Muscle layer of duodenum (tissue), 2 donors: Measurements from ENCODE around the gene GLIS1.

Experiments used
- H3K27ac ChIP-seq: one replicate; pipeline ENCODE4 v1.7.0; 2013; ENCODE audit warnings: mild to moderate bottlenecking, low read length
- H3K27me3 ChIP-seq: one replicate; pipeline ENCODE4 v1.7.0; 2013; ENCODE audit warnings: low read depth, mild to moderate bottlenecking, control low read depth, low read length
- H3K36me3 ChIP-seq, 2 donors: one replicate each; pipeline ENCODE4 v1.7.0; 2013; ENCODE audit warnings: low read length in 2 of 2, control low read depth in 1 of 2, mild to moderate bottlenecking in 1 of 2; ENCODE audit not compliant: insufficient read depth in 2 of 2, control insufficient read depth in 1 of 2
- H3K4me1 ChIP-seq, 2 donors: one replicate each; pipeline ENCODE4 v1.7.0; 2013; ENCODE audit warnings: low read length in 2 of 2, mild to moderate bottlenecking in 2 of 2, control low read depth in 1 of 2, moderate library complexity in 1 of 2; ENCODE audit not compliant: insufficient read depth in 2 of 2, control insufficient read depth in 1 of 2
- H3K4me3 ChIP-seq, 2 donors: one replicate each; pipeline ENCODE4 v1.7.0; 2013; ENCODE audit warnings: low read length in 2 of 2, low read depth in 1 of 2, mild to moderate bottlenecking in 1 of 2
- H3K9me3 ChIP-seq, 2 donors: one replicate each; pipeline ENCODE4 v1.7.0; 2013; ENCODE audit warnings: low read length in 2 of 2, control low read depth in 1 of 2, mild to moderate bottlenecking in 1 of 2; ENCODE audit not compliant: control insufficient read depth in 1 of 2
- donor health status: healthy.

Gene GLIS1

DNA sequence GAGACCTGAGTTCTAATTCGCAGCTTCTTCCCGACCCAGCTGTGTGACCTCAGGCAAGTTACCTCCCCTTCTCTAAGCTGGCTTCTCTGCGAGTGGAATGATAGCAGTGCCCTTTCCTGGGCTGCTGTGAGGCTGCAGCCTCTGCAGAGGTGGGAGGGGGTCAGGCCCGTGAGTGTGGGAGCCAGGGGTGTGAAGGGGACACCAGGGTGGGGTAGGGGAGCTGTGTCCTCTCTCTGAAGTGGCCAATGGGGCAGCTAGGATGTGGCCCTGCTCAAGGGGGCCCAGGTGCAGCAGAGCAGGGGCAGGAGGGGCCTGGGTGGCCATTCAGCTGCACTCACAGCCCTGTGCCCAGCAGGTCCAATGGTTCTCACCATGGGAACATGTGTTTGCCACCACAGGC lies 255.3 kb downstream of the GLIS1 start:
- H3K4me3 ChIP-seq: no peak overlapping the region
- no peaks in the 10 kb centered on the region for H3K9me3 ChIP-seq
- peaks cover 5% of the 10 kb centered on the region for H3K27me3 ChIP-seq
- no peaks in the 10 kb centered on the region for H3K36me3 ChIP-seq
- no peak overlapping the region for H3K27ac ChIP-seq
- H3K4me1 ChIP-seq: no peaks in the 10 kb centered on the region

DNA sequence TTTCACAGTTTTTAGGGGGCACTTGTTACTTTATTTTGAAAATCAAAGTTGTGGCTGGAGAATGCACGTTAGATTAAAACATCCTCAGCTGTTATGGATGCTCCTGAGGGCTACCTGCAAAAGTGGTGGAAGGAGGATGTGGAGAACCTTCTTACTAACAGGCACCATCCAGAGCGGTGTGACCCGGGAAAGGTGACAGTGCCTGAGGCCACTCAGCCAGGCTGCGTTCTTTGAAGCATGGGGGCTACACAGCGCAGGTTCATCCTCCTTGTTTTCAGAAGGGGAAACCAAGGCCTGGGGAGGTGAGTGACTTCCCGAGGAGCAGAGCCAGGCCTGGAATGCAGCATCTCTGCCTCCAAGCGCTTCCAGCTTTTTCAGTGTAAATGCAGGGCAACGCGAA lies 255.8 kb downstream of the GLIS1 start:
- Histone ChIP-seq H3K4me1 (no peaks in the 10 kb centered on the region), H3K9me3 (no peaks in the 10 kb centered on the region), H3K27me3 (peaks cover 5% of the 10 kb centered on the region), H3K4me3 (no peak overlapping the region), H3K27ac (no peak overlapping the region), H3K36me3 (no peaks in the 10 kb centered on the region)

DNA sequence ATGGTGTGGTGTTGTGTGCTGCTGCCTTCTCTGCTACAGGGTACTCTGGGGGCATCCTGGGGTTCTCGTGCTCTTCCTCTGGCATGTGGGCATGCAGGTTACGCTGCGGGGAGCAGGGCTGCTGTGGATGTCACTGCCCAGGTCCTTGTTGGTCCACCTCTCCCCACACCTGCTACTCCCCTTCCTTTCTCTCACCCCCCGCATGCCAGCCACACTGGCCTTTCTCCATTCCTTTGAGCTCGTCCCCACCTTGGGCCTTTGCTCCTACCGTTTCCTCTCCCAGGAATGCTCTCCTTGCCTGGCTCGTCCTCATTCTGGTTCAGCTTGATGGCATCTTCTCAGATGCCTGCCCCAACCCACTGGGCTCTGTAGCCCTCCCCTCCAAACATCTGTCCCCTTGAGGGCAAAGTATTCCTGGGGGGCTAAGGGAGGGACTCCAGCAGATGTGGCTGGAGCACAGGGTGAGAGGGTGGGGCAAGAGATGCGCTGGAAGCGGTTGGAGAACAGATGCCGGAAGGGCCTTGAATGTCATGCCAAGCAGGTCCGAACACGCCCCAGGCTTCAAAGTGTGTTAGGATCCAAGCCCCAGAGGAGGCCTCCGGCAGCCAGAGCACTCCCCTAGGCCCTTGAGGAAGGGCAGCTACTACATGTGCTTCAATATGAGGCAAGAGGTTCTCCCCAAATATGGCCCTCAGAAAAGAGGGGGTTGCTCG lies 256.4 kb downstream of the GLIS1 start:
- H3K36me3 ChIP-seq: no peaks in the 10 kb centered on the region

DNA sequence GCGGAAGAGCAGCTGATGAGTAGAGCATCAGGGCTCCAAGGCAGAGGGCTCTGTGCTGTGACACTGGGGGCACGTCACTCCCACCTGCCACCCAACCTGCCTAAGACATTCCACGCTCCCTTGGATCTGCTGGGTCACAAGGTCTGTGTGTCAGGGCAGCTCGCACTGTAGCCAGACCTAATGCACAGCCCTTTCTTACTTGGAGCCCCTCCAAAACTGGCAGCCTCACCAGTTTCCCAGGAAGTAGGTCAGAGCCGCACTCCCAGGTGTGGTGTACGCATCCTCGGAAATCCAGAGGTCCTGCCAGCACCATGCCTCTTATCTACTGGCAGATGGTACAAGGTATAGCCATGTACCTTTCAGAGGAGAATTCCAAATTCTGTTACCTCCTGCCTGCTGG lies 257.5 kb downstream of the GLIS1 start:
- Histone ChIP-seq H3K9me3 (no peaks in the 10 kb centered on the region), H3K36me3 (no peaks in the 10 kb centered on the region), H3K4me1 (no peaks in the 10 kb centered on the region), H3K27ac (no peak overlapping the region), H3K27me3 (peaks cover 5% of the 10 kb centered on the region), H3K4me3 (no peak overlapping the region)

More for the DNA sequence above, 256.4 kb downstream of the GLIS1 start:
- no peak overlapping the region for H3K4me3 ChIP-seq
- no peak overlapping the region for H3K27ac ChIP-seq
- peaks cover 5% of the 10 kb centered on the region for H3K27me3 ChIP-seq
- H3K4me1 ChIP-seq: no peaks in the 10 kb centered on the region
- H3K9me3 ChIP-seq: no peaks in the 10 kb centered on the region

DNA sequence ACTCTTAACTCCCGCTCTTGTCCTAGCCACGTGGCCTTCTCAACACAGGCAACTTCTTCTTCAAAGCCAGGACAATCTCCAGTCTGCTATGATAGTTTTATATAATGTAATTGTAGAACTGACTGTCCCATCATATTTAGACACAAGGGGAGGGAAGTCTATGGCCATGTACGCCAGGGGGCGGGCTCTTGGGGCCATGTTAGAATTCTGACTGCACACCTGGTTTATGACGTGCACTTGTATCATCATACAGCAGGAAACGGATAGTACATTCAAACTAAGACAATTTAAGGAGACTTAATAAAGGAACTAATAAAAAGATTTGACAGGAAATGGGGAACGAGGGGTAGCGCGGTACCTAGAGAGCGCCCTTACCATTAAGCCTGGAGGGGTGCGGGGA lies 258.3 kb downstream of the GLIS1 start:
- Histone ChIP-seq H3K36me3 (no peaks in the 10 kb centered on the region), H3K27ac (no peak overlapping the region), H3K9me3 (no peaks in the 10 kb centered on the region), H3K4me3 (no peak overlapping the region), H3K4me1 (no peaks in the 10 kb centered on the region), H3K27me3 (no peaks in the 10 kb centered on the region)

DNA sequence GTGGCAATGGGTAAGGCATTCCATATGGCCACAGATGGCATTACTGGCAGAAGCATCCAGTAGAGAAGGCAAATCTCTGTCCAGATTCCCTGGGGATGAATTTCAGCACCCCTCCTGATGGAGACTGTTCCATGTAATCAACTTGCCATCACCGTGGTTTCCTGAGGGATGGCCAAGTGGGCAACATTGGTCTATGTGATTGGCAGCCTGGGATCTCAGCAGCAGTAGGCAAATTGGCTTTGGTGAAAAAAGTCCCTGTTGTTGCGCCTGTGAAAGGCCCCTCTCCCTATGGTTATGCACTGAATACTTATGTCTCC lies 260.5 kb downstream of the GLIS1 start:
- H3K36me3 ChIP-seq: no peaks in the 10 kb centered on the region
- no peaks in the 10 kb centered on the region for H3K9me3 ChIP-seq
- H3K27ac ChIP-seq: no peak overlapping the region
- no peaks in the 10 kb centered on the region for H3K27me3 ChIP-seq
- H3K4me3 ChIP-seq: no peak overlapping the region
- no peaks in the 10 kb centered on the region for H3K4me1 ChIP-seq

DNA sequence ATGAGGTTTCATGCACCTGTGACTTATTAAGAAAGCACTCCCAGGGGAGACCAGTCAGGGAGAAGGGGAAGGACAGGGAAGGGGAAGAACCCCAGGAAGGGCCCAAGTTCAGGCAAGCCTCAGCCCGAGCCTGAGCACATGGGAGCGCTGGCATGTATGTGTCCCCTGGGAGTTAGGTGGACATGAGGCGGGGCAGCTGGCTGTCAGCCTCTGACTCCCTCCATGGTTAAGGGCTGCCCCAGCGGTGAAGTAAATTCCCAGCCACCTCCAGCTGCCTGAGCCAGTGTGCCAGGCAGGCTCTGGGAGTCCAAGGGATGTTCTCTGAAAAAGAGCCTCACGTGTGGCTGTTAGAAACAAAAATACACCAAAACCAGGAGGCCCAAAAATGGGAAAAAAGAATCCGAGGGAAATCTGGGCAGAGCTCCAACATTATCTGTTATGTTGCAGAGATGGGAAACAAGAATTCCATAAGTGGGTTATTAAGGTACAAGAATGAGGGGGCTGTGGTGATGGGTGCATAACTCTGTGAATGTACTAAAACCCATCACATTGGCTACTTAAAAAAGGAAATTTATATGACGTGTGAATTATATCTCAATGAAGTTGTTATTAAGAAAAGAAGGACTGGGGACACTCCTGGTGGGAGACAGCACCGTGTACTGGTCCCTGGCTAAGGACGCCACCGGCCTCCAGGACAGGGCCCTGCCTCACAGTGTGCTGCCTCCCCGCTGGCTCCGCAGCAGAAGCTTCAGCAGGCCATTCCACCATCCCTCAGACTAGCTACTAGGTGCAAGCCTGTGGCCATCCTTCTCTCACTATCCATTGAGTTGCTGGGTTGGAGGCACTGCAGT lies 261.1 kb downstream of the GLIS1 start:
- Histone ChIP-seq H3K4me3 (no peak overlapping the region), H3K27ac (no peak overlapping the region), H3K9me3 (no peaks in the 10 kb centered on the region), H3K36me3 (no peaks in the 10 kb centered on the region), H3K4me1 (no peaks in the 10 kb centered on the region), H3K27me3 (no peaks in the 10 kb centered on the region)

DNA sequence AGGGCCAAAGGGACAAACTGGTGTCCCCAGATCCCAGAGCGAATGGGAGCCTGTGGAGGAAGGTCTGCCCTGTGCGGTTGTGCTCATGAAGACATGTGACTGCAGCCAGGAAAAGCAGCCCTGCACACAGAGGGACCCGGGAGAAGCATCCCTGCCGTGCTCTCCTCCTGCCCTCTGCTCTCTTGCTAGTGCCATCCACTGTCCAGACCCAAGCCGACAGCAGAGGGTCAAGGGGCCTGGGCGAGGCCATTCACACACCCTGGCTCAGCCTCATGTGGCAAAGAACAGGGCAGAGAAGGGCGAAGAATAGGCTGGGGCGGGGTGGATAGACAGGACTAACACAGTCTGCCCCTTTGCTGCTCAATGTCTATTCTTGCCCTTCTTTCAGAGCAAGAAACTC lies 262.4 kb downstream of the GLIS1 start:
- Histone ChIP-seq H3K36me3 (no peaks in the 10 kb centered on the region), H3K9me3 (no peaks in the 10 kb centered on the region), H3K27ac (no peak overlapping the region), H3K4me1 (no peaks in the 10 kb centered on the region), H3K27me3 (no peaks in the 10 kb centered on the region), H3K4me3 (no peak overlapping the region)

DNA sequence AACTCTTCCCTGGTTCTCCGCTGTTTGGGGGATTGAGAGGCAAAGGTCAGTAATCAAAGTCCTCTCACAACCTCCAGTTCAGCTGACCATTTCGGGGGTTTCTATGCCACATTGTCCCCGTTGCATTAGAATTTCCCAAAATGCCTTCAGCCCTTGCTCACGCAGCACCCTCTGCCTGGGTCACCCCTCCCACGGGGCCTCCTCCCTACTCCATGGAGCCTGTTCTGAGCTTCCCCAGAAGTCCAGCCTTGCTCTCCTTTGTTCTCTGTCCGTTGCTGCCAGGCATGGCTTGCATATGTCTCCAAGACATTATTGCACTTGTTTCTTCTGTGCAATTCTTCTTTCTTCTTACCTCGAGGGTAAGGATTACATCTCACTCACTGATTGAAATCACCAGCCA lies 263.3 kb downstream of the GLIS1 start:
- Histone ChIP-seq H3K27ac (no peak overlapping the region), H3K4me1 (peaks cover 0 to under 1% of the 10 kb centered on the region in 2 donors), H3K36me3 (no peaks in the 10 kb centered on the region), H3K27me3 (no peaks in the 10 kb centered on the region), H3K4me3 (no peak overlapping the region), H3K9me3 (no peaks in the 10 kb centered on the region)

DNA sequence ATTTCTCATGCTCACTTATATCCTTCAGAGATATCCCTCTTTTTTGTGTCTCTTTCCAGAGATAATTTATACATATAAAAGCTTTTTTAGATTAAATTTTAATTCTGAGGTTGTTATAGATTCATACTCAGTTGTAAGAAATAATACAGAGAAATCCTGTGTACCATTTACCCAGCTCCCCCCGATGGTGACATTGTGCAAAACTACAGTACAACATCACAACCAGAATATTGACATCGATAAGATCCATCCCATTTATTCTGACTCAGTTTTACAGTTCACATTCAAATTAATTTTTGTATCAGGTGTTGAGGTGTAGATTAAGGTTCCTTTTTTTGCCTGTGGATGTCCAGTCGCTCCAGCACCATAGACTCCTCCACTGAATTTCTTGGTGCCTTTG lies 265.5 kb downstream of the GLIS1 start:
- H3K4me3 ChIP-seq: no peak overlapping the region
- peaks cover 0 to 3% of the 10 kb centered on the region in 2 donors for H3K4me1 ChIP-seq
- H3K36me3 ChIP-seq: no peaks in the 10 kb centered on the region
- H3K27me3 ChIP-seq: no peaks in the 10 kb centered on the region
- H3K9me3 ChIP-seq: no peaks in the 10 kb centered on the region
- no peak overlapping the region for H3K27ac ChIP-seq

DNA sequence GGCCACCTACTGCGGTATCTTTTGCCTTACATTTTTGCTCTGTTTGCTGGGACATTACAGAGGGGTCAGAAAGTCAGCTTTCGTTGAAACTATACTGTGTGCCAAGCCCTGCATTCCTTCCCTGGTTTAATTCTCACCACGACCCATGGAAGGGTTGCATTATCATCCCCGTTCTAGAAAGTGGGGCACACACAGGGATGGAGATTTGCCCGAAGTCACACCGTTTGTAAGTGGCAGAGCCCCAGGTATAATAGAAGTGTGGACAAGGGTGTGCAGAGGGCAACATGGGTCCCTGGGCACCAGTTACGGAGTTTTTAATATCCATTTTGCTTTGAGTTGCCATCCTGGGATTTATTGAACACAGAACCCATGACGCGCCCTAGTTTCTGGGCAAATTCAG lies 268.0 kb downstream of the GLIS1 start:
- no peaks in the 10 kb centered on the region for H3K36me3 ChIP-seq
- no peaks in the 10 kb centered on the region for H3K27me3 ChIP-seq
- H3K4me3 ChIP-seq: no peak overlapping the region
- H3K9me3 ChIP-seq: no peaks in the 10 kb centered on the region
- peaks cover 0 to 3% of the 10 kb centered on the region in 2 donors for H3K4me1 ChIP-seq
- H3K27ac ChIP-seq: no peak overlapping the region
